ENCODE measurements around the gene FLT4. TPM values are rescaled to one million over a fixed set of nuclear protein-coding genes. Genes with fewer than 3 reads are reported as not detected.

FLT4 gene
- polyA plus RNA-seq, 2 donors, result 2.8 to 4.0 TPM

DNA sequence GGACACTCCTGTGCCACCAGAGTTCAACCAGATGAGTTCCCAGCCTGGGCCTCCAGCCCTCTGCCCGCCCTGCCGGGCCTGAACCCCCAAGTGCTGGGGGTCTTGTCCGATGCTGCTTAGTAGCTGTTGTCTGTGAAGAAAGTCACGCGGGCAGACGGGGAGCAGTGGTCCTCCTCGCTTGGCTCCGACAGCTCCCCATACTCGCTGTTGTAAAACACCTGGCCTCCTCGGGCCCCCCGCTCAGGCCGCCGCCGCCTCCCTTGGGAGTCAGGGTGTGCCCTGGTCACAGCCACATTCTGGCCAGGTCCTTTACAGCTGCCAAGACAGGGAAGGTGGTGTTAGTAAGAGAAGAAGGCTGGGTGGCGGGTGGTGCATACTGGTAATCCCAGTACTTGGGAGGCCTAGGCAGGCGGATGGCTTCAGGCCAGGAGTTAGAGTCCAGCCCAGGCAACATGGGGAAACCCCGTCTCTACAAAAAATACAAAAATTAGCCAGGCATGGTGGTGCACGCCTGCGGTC, 46.3 kb downstream of the FLT4 start:
- WGBS, 2 donors, result 84 to 88% methylated on average over 19 of the region's 19 CpGs
- no peaks in the 10 kb centered on the region for H3K9me3 ChIP-seq (ENCODE audit: control insufficient read depth in 2 of 2, insufficient read depth in 1 of 2, low read depth in 1 of 2, low read length in 1 of 2)
- no peak overlapping the region for H3K27ac ChIP-seq (ENCODE audit: low read depth in 2 of 2, low read length in 1 of 2)
- H3K4me1 ChIP-seq (ENCODE audit: control insufficient read depth in 2 of 2, insufficient read depth in 2 of 2, low read length in 1 of 2), result no peaks in the 10 kb centered on the region
- no peaks in the 10 kb centered on the region for H3K27me3 ChIP-seq (ENCODE audit: control insufficient read depth in 1 of 2, insufficient read depth in 2 of 2, low read length in 2 of 2)
- H3K36me3 ChIP-seq (ENCODE audit: control insufficient read depth in 2 of 2, insufficient read depth in 2 of 2, low read length in 1 of 2), result no peaks in the 10 kb centered on the region
- no peak overlapping the region for H3K4me3 ChIP-seq (ENCODE audit: low read depth in 1 of 2, low read length in 2 of 2)

DNA sequence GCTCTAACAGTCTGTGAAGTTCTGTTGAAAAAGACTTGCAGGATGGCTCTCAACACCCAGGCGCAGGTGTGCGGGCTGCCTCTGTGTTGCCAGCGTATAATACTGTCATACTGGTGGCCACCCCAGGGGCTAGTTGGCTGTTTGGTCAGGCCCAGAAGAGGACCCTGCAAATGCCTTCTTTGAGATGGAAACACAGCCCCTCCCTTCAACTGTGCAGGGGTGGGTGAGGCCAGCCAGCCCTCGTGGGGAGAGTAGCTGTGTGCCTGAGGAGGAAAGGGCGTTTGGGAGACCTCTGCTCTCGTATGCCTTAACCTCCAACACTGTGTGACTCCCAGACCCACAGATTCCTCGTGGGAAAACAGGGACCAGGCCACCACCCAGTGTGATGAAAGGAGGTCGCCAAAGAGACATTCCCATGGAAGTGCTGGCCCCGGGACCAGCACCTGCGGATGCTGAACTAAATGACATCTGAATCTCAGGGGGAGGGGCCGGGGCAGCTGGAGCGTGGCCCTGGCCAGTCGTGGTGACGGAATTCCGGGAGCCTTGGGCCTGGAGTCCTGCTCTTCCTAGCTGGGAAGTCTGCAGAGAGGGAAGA, 46.8 kb downstream of the FLT4 start:
- Histone ChIP-seq H3K9me3 (ENCODE audit: control insufficient read depth in 2 of 2, insufficient read depth in 1 of 2, low read depth in 1 of 2, low read length in 1 of 2) (no peaks in the 10 kb centered on the region), H3K4me3 (ENCODE audit: low read depth in 1 of 2, low read length in 2 of 2) (no peak overlapping the region), H3K27ac (ENCODE audit: low read depth in 2 of 2, low read length in 1 of 2) (no peak overlapping the region), H3K27me3 (ENCODE audit: control insufficient read depth in 1 of 2, insufficient read depth in 2 of 2, low read length in 2 of 2) (no peaks in the 10 kb centered on the region), H3K4me1 (ENCODE audit: control insufficient read depth in 2 of 2, insufficient read depth in 2 of 2, low read length in 1 of 2) (no peaks in the 10 kb centered on the region), H3K36me3 (ENCODE audit: control insufficient read depth in 2 of 2, insufficient read depth in 2 of 2, low read length in 1 of 2) (no peaks in the 10 kb centered on the region)
- 64 to 68% methylated on average over 15 of the region's 15 CpGs for WGBS, 2 donors

DNA sequence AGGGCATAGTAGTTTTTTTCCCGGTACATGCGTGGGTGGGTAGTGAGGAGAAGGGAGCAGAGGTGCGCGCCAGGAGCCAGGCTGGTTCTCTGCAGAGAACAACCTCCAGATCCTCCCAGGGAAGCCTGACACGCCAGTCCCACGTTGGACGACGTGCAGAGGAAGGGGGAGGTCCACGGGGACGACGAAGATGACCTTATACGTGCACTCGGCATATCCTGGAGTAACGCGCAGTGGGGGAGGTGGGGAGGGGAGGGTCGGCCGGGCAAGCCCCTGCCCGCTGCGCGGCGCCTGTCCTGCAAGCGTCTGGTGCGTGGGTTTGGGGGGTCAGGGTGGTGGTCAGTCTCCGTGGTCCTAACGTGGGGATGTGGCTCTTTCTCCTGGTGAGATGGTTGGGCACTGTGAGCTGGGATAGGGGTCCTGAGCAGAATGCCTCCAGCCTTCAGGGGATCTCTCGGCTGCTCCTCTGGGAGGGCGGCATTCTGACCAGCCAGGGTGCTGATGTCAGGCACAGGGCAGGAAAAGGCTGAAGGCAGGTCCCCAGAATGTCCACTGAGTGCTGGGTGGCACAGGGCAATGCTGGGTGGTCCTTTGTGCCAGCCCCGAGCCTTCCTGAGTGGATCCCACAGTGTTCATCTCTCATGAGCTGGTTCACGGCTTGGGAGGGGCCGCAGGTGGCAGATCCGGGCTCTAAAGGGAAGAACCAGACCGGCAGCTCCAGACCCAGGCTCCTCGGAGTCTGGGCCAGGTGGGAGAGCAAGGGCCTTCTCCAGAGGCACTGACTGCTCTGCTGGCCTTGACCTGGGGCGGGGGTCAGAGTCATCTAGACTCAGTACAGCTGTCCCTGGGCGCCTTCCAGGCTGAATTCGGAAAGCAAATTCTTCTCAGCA, 47.6 kb downstream of the FLT4 start:
- Histone ChIP-seq H3K4me3 (ENCODE audit: low read depth in 1 of 2, low read length in 2 of 2) (no peak overlapping the region), H3K27ac (ENCODE audit: low read depth in 2 of 2, low read length in 1 of 2) (no peak overlapping the region), H3K9me3 (ENCODE audit: control insufficient read depth in 2 of 2, insufficient read depth in 1 of 2, low read depth in 1 of 2, low read length in 1 of 2) (no peaks in the 10 kb centered on the region), H3K27me3 (ENCODE audit: control insufficient read depth in 1 of 2, insufficient read depth in 2 of 2, low read length in 2 of 2) (no peaks in the 10 kb centered on the region), H3K4me1 (ENCODE audit: control insufficient read depth in 2 of 2, insufficient read depth in 2 of 2, low read length in 1 of 2) (no peaks in the 10 kb centered on the region), H3K36me3 (ENCODE audit: control insufficient read depth in 2 of 2, insufficient read depth in 2 of 2, low read length in 1 of 2) (no peaks in the 10 kb centered on the region)
- 83 to 87% methylated on average over 36 of the region's 36 CpGs for WGBS, 2 donors

DNA sequence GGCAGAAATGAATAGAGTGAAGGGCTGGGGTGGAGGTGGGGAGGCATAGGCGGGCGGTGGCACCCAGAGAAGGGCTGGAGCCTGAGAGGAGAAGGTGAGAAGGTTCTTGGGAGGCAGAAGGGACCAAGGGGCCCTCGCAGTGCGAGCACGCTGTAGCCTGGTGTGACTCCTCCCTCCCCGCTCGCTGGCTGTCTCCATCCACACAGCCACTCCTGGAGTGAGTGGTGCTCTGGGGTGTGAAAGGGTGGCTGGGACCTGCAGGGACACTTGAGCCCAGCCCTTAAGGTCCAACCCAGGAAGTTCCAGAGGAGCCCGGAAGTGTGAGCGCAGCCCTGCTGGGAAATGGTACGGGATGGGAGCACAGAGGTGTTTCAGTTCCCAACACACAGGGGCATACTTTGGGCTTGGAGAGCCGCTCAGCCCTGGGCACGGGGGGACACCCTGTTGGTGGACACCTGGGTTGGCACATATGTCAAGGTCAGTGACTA, 48.8 kb downstream of the FLT4 start:
- Histone ChIP-seq H3K27ac (ENCODE audit: low read depth in 2 of 2, low read length in 1 of 2) (no peak overlapping the region), H3K4me1 (ENCODE audit: control insufficient read depth in 2 of 2, insufficient read depth in 2 of 2, low read length in 1 of 2) (no peaks in the 10 kb centered on the region), H3K27me3 (ENCODE audit: control insufficient read depth in 1 of 2, insufficient read depth in 2 of 2, low read length in 2 of 2) (no peaks in the 10 kb centered on the region), H3K9me3 (ENCODE audit: control insufficient read depth in 2 of 2, insufficient read depth in 1 of 2, low read depth in 1 of 2, low read length in 1 of 2) (no peaks in the 10 kb centered on the region), H3K36me3 (ENCODE audit: control insufficient read depth in 2 of 2, insufficient read depth in 2 of 2, low read length in 1 of 2) (no peaks in the 10 kb centered on the region), H3K4me3 (ENCODE audit: low read depth in 1 of 2, low read length in 2 of 2) (no peak overlapping the region)
- 87 to 88% methylated on average over 12 of the region's 12 CpGs for WGBS, 2 donors

DNA sequence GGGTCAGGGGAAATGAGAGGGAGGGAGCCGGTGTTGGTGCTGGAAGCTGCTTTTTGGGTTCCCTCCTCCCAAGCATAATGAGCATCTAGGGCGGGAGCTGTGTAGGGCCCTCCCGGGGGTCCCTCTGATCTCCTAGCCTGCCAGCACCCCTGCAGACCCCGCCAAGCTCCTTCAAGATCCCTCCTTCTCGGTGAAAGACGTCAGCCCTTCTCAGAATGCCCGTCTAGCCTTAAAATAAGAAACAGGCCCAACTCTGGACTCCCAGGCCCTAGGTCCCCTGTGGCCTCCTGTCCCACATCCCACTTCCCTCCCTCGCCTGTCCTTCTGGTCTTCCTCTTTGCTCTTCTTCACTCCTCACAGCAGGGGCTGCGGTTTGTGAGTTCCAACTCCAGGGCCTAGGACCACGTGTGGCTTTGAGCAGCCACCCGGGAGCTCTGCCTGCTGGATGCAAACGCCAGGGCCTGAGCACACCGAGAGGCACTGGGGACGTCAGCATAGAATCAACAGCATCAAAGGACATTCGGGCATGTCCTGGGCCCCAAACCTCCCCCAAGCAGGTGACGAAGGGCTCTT, 49.3 kb downstream of the FLT4 start:
- Histone ChIP-seq H3K27ac (ENCODE audit: low read depth in 2 of 2, low read length in 1 of 2) (no peak overlapping the region), H3K4me1 (ENCODE audit: control insufficient read depth in 2 of 2, insufficient read depth in 2 of 2, low read length in 1 of 2) (no peaks in the 10 kb centered on the region), H3K36me3 (ENCODE audit: control insufficient read depth in 2 of 2, insufficient read depth in 2 of 2, low read length in 1 of 2) (no peaks in the 10 kb centered on the region), H3K9me3 (ENCODE audit: control insufficient read depth in 2 of 2, insufficient read depth in 1 of 2, low read depth in 1 of 2, low read length in 1 of 2) (peaks cover 0 to under 1% of the 10 kb centered on the region in 2 donors), H3K4me3 (ENCODE audit: low read depth in 1 of 2, low read length in 2 of 2) (no peak overlapping the region), H3K27me3 (ENCODE audit: control insufficient read depth in 1 of 2, insufficient read depth in 2 of 2, low read length in 2 of 2) (no peaks in the 10 kb centered on the region)
- WGBS, 2 donors, result 73 to 78% methylated on average over 16 of the region's 16 CpGs

DNA sequence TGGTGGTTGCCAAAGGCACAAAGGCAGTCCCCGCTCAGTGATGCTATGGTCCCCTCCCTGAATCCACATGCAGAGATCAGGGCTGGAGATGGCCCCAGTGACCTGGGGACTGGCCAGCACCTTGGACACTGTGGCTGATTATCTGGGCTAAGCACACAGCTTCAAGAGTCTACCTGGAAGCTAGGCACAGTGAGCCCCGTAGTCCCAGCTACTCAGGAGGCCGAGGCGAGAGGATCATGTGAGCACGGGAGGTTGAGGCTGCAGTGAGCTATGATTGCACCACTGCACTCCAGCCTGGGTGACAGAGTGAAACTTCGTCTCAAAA, 49.8 kb downstream of the FLT4 start:
- Histone ChIP-seq H3K4me3 (ENCODE audit: low read depth in 1 of 2, low read length in 2 of 2) (no peak overlapping the region), H3K27me3 (ENCODE audit: control insufficient read depth in 1 of 2, insufficient read depth in 2 of 2, low read length in 2 of 2) (no peaks in the 10 kb centered on the region), H3K36me3 (ENCODE audit: control insufficient read depth in 2 of 2, insufficient read depth in 2 of 2, low read length in 1 of 2) (no peaks in the 10 kb centered on the region), H3K4me1 (ENCODE audit: control insufficient read depth in 2 of 2, insufficient read depth in 2 of 2, low read length in 1 of 2) (no peaks in the 10 kb centered on the region), H3K9me3 (ENCODE audit: control insufficient read depth in 2 of 2, insufficient read depth in 1 of 2, low read depth in 1 of 2, low read length in 1 of 2) (peaks cover 0 to 4% of the 10 kb centered on the region in 2 donors), H3K27ac (ENCODE audit: low read depth in 2 of 2, low read length in 1 of 2) (no peak overlapping the region)
- 91% methylated on average over 6 of the region's 6 CpGs for WGBS, 2 donors

DNA sequence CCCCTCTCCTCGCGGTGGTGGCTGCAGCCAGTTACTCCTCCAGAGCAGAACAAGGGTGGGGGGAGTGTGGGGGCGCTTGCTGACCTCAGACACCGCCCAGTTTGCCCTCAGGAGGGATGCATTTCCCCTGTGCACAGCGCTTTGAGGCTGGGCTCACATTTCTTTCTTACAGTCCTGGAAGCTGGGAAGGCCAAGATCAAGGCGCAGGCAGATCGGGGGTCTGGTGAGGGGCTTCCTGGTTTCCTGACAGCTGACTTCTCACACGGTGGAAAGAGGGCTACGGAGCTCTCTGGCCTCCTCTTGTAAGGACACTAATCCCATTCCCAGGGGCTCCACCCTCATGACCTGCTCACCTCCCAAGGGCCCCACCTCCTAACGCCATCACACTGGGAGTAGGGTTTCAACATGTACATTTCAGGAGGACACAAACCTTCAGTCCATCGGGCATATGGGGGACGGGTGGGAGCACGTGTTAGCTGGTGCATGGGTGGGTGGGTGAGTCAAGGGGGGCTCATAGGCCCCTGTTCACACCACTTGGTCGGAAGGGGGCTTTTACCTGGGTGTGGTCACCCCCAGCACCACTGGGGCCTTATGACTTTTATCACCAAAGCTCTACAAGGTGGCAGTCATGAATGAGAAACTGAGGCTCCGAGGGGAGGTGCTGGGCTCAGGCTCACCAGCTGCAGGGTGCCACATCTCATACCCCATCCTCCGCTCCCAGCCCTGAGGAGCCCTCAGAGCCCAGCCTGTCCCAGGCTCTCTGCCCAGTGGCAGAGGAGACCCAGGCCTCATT, 50.4 kb downstream of the FLT4 start:
- no peaks in the 10 kb centered on the region for H3K27me3 ChIP-seq (ENCODE audit: control insufficient read depth in 1 of 2, insufficient read depth in 2 of 2, low read length in 2 of 2)
- H3K9me3 ChIP-seq (ENCODE audit: control insufficient read depth in 2 of 2, insufficient read depth in 1 of 2, low read depth in 1 of 2, low read length in 1 of 2), result peaks cover 0 to 4% of the 10 kb centered on the region in 2 donors
- 89% methylated on average over 14 to 16 of the region's 16 CpGs for WGBS, 2 donors
- H3K4me1 ChIP-seq (ENCODE audit: control insufficient read depth in 2 of 2, insufficient read depth in 2 of 2, low read length in 1 of 2), result no peaks in the 10 kb centered on the region
- no peak overlapping the region for H3K4me3 ChIP-seq (ENCODE audit: low read depth in 1 of 2, low read length in 2 of 2)
- H3K36me3 ChIP-seq (ENCODE audit: control insufficient read depth in 2 of 2, insufficient read depth in 2 of 2, low read length in 1 of 2), result no peaks in the 10 kb centered on the region
- H3K27ac ChIP-seq (ENCODE audit: low read depth in 2 of 2, low read length in 1 of 2), result no peak overlapping the region

DNA sequence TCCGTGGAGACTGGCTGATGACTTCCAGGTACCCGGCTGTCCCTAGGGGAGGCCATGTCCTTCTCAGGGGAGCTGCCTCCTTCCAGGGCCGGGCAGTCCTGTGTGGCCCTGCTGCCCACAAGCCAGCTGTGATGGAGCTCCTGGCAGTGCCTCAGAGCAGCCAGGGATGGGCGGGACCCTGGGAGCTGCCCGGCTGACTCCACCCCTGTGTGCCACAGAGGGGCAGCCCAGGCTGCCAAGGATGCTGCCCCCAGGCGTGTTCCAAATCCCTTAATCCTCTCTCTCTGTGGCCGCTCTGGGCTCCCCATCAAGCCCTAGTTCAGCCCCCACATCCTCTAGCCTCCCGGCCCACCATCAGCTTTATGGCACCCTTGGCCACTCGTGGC, 51.1 kb downstream of the FLT4 start:
- Histone ChIP-seq H3K27me3 (ENCODE audit: control insufficient read depth in 1 of 2, insufficient read depth in 2 of 2, low read length in 2 of 2) (no peaks in the 10 kb centered on the region), H3K27ac (ENCODE audit: low read depth in 2 of 2, low read length in 1 of 2) (no peak overlapping the region), H3K4me3 (ENCODE audit: low read depth in 1 of 2, low read length in 2 of 2) (no peak overlapping the region), H3K9me3 (ENCODE audit: control insufficient read depth in 2 of 2, insufficient read depth in 1 of 2, low read depth in 1 of 2, low read length in 1 of 2) (peaks cover 0 to 4% of the 10 kb centered on the region in 2 donors), H3K36me3 (ENCODE audit: control insufficient read depth in 2 of 2, insufficient read depth in 2 of 2, low read length in 1 of 2) (no peaks in the 10 kb centered on the region), H3K4me1 (ENCODE audit: control insufficient read depth in 2 of 2, insufficient read depth in 2 of 2, low read length in 1 of 2) (no peaks in the 10 kb centered on the region)
- 69 to 78% methylated on average over 9 of the region's 9 CpGs for WGBS, 2 donors

DNA sequence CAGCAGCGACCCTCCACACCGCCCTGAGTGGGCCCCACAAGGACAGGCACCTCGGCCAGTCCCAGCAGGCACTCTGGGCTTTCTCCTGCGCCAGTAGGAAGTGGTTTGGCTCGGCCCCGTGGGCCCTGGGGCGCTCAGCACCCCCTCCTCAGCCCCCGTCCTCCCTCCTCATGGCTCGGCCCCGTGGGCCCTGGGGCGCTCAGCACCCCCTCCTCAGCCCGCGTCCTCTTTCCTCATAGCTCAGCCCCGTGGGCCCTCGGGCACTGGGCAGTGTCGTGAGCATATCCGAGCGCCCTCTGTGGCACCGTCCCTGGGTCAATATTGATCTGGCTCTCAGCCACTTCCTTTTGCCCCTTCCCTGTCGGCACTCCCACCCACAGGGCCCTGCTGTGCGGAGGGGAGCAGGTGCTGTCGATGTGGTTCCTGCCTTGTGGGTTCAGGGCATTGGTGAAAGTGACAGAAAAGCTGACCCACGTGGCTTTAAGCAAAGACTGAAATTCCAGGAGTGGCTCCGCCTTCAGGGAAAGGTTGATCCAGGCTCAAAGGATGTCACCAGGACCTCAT, 52.6 kb downstream of the FLT4 start:
- peaks cover 0 to 6% of the 10 kb centered on the region in 2 donors for H3K27me3 ChIP-seq (ENCODE audit: control insufficient read depth in 1 of 2, insufficient read depth in 2 of 2, low read length in 2 of 2)
- no peaks in the 10 kb centered on the region for H3K36me3 ChIP-seq (ENCODE audit: control insufficient read depth in 2 of 2, insufficient read depth in 2 of 2, low read length in 1 of 2)
- 54 to 55% methylated on average over 19 to 24 of the region's 24 CpGs for WGBS, 2 donors
- no peak overlapping the region for H3K4me3 ChIP-seq (ENCODE audit: low read depth in 1 of 2, low read length in 2 of 2)
- H3K4me1 ChIP-seq (ENCODE audit: control insufficient read depth in 2 of 2, insufficient read depth in 2 of 2, low read length in 1 of 2), result no peaks in the 10 kb centered on the region
- peaks cover 0 to 4% of the 10 kb centered on the region in 2 donors for H3K9me3 ChIP-seq (ENCODE audit: control insufficient read depth in 2 of 2, insufficient read depth in 1 of 2, low read depth in 1 of 2, low read length in 1 of 2)
- no peak overlapping the region for H3K27ac ChIP-seq (ENCODE audit: low read depth in 2 of 2, low read length in 1 of 2)

All from esophagus (tissue), 2 donors.